Activated CD4-positive, alpha-beta T cell treated with anti-CD3 and anti-CD28 coated beads, Interleukin-10, Interleukin-2, amounts not matched to agents 100 ng/mL and 50 ng/mL, durations not matched to agents 16 hours and 8 hours (primary cell): Measurements from ENCODE around the gene FAM78B.

ENCODE experiments used
- DNase-seq: peaks from one replicate; pipeline ENCODE4 v3.0.0-alpha.2; 2020

Gene FAM78B

DNA sequence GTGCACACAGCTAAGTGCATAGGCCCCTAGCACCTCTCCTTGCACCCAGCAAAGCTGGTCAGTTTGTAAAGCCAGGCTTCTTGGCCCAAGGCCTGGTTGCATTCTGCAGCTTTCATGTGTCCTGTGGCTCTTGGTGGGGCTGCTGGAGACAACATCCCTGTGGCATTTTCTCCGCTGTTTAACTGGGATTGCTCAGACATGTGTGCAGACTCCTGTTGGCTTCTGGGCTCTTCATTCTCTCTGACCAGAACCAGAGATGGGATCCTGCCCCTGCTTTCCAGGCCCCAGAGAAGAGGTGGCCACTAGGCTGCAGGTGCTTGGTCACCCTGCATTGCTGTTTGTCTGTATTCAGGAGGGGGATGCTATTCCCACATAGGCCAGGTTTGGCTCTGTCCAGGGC, 50.8 kb downstream of the FAM78B start:
- DNase-seq = no peak

DNA sequence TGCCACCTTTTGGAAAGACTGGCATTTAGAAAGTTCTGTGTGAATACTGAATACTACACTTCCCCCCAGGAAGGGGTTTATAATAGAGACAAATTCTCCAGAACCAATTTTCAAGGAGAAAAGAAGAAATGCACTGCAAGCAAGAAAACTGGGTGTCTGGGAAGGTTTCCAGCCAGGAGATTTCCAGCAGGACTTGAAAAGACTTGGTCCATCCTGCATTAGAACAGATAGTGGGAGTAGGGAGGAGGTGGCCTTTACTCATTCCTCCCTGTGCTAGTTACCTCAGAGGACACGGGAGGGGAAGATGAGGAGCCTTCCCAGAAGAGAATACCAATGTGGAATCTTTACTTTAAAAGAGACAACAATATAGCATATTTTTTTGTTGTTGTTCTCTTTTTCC, 52.4 kb downstream of the FAM78B start:
- DNase-seq = no peak

DNA sequence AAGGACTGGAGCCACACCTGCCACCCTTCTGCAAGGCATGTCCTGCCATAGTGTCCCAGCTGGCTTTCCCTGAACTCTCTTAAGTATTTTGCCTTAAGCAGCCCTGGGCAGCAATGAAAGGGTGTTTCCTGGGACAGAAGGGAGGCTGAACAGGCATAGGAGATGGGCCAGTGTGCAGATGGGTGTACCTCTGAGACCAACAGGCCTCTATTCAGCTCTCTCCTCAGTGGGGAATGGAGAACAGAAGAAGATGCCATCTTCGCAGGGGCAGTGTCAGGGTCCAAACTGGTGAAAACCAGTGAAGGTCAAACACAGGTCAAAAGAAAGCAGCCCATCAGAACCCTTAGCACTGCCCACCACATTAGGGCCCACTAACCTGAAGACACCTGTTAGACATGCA, 53.2 kb downstream of the FAM78B start:
- DNase-seq = no peak

DNA sequence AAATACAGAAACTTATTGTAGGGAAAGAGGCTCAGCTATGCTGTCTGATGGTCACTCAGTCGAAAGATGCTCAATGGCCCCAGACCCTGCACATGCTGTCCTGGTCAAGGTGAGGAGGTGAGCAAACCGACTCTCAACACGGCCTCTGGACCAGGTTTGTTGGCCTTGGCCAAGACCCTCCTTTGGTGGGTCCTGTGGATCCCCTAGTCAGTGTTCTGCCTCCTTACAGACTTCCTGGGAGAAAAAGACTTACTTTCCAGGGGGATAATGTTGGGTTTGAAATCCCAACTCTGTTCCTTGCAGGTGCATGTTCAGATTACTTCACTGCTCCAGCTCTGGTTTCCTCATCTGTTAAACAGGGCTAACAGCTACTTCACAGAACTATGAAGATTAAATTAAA, 53.8 kb downstream of the FAM78B start:
- no peak for DNase-seq

DNA sequence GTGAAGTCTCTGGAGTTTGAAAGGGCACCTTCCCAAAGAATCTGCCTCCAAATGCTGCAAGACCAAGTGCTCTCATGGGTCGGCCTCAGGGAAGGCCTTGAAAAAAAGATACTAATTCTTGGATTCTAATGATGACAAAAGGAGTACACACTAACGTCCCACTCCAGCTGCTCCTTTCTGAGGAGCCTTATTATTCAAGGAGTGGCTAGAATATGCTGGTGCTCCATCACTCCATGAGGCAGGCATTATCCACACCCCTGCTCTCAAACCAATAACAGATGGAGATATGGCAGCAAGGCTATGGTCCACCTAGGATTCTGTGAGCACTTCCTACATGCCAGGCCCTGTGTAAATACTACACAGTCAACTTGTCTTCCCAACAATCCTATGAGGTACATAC, 54.4 kb downstream of the FAM78B start:
- DNase-seq = no peak

DNA sequence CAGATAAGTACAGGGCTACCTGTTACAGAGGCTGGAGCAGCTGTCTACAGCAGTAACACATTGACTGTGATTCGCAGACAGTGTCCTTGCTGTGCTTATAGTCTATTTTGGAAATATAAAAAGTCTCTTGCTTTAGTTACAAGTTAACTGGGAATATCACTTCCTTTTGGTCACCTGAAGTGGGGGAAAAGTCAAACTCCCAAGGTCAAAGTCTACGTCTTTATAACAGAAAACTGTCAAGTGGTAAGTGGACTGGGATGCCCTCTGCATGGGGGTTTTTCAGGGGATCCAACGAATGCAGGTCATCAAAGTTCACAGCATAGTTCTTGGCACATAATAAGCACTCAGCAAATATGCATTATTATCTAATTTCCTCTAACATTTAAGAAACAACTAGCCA, 55.4 kb downstream of the FAM78B start:
- DNase-seq = no peak

DNA sequence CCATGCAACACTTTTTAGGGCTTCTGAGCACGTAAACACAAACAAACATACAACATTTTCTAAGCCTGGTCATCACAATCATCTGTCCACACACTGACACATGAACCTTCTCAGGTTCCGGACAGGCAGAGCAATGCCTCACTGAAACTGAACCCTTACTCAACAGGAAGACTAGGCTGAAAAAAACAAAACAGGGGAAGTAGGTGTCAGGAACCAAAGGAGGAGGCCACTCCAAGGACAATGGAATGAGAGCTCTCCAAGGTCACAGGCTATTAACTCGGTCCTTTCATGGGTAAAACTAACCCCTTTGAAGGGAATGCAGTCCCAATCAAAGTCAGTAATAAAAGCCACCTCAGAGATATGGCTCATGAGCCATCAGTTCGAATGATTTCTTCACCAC, 76.6 kb downstream of the FAM78B start:
- DNase-seq = no peak

DNA sequence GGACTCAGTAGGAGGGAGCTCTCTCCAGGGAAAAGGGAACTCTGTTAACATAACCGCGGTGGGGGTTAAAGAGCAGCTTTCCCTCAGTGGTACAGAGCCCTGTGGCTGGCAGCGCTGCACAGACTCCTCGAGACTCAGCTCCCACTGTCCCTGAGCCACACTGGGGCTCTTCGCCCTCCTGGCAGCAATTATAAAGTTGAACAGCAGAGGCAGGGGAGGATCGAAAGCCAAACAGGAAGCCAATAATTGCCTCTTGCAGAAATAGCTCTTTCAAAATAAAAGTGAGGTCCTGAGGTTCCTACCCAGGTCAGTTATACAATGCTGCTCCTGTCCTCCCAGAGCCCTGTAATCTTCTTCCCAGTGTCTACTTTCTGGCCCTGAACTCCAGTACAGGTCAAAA, 77.0 kb downstream of the FAM78B start:
- DNase-seq = peak; percentile 11

DNA sequence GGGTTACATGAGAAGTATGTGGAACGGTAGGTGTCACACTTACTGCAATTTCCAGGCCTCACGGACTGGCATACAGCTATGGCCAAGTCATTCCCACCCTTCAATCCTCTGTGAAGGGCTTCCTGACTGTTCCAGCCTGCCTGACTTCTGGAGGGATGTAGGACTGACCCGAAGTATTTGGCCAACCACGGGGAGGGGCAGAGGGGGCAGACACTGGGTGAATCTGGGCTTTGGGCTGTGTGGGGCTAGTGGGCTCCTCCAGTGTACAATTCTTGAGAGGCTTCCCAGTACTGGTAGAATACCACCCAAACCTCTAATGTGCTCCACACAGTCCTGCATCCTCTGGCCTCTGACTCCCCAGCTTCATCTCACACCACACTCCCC, 78.2 kb downstream of the FAM78B start:
- no peak for DNase-seq

DNA sequence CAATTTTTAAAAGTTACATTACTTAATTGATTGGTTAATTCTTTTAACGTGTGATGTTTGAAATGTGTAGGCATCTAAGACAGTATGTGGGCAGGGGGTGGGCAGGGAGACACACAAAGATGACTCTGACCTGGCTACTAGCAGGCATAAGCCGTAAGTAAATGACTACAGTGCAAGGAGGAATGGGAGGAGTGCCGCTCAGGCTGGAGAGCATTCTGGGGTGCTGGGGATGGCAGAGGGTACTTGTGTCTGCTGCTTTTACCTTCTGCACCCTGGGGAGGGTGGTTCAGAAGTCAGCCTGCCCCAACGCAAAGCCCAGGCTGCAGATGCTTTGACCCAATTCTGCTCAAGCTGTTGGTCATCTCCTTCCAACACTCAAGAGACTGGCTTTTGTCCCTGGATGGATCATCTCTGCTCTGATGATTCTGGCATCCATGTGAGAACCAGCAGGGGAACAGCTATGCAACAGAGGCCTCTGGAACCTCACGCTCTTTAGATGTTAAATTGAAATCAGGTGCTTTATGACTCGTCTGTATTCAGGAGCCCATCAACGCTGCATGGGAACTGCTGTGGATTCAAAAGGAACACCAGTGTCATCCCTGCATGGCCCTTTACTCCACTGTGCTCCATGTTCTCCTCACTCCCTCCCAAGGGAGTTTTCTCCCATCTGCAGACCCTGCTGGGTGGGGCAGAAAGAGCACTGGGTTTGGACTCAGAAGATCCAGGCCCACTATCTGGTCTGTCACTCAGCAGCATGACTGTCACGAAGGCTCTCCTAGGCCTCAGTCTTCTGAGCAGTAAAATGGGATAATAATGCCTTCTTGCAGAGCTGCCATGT, 78.8 kb downstream of the FAM78B start:
- DNase-seq = no peak

DNA sequence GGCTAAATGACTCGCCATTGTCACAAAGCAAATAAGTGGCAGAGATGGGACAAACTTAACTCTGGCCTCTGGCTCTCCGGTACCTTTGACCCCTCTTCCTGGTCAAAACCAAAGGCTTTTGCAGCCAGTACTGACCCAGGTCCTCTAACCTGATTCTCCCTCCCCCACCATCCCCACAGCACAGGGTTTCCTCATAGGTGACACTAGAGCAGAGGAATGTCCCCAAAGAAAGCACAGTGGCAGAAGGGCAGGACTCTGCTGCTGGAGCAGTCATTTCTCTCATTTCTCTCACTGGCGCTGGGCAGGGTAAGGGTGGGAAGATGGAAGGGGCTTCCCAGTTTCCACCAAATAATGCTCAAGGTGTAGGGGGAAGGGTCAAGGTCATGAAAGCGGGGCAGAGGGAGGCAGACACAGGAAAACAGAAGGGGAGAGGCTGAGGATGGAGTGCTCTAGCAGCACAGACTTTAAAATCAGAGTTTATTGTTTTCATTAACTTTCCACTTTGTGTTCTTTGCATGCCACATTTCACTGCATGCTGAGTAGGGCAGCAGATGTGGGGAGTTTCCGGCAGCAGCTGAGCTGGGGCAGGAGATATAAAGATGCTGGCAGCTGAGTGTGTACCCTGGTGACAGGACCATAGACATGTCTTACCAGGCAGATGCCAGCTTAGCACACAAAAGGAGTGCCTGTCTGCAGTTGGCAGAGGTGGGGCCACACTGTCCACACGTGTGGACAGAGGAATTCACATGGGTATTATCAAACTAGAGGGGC, 80.5 kb downstream of the FAM78B start:
- DNase-seq = no peak

DNA sequence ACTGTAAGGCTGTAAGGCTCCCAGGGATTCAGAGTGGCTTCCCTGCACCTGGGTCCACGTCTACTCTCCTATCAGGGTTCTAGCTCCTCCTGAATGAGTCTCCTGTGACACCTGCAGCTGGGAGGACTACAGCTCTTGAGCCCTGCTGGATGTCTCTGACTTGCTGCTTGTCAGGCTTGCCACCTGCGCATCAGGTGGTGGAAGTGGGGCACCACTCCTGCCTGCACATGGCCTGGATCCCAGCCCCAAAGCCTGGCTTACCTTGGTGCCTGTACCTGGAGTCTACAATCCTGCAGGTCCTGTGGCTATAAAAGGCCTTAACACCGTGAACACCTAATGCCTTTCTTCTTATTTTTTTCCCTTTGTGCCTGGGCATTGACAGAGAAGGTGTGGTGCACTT, 82.2 kb downstream of the FAM78B start:
- DNase-seq = no peak

DNA sequence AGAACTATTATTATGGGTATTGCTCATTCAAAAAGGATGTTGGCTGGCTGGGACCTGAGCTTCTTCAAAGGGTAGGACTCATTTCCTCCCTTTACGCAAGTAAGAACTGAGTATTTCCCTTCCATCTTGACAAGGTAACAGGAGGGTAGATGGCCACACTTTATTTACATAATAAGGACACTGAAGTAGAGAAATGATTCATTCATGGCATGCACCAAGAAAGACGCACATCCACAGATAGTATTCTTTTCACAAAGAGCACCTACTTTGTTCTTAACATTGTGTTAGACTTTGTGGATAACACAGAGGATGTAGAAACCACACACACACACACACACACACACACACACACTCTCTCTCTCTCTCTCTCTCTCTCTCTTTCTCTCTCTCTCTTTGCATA, 82.9 kb downstream of the FAM78B start:
- peak; percentile 78 for DNase-seq

DNA sequence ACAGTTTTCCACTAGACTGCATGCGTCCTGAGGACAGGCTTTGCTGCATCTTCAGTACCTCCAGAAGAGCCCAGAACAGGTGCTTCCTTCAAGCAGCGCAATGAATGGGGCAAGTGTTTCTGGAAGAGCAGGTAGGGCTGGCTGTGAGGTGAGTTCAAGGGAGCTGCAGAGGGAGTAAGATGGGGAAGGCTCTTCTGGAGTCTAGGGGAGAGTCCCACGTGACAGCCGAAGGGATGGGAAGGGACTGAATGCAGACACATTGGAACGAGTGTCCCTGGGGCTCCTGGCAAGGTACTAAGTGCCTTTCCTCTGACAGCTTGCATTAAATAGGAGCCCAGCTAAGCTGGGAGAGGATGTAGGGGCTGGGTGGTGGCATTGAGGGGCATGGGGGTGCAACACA, 84.2 kb downstream of the FAM78B start:
- DNase-seq = no peak

DNA sequence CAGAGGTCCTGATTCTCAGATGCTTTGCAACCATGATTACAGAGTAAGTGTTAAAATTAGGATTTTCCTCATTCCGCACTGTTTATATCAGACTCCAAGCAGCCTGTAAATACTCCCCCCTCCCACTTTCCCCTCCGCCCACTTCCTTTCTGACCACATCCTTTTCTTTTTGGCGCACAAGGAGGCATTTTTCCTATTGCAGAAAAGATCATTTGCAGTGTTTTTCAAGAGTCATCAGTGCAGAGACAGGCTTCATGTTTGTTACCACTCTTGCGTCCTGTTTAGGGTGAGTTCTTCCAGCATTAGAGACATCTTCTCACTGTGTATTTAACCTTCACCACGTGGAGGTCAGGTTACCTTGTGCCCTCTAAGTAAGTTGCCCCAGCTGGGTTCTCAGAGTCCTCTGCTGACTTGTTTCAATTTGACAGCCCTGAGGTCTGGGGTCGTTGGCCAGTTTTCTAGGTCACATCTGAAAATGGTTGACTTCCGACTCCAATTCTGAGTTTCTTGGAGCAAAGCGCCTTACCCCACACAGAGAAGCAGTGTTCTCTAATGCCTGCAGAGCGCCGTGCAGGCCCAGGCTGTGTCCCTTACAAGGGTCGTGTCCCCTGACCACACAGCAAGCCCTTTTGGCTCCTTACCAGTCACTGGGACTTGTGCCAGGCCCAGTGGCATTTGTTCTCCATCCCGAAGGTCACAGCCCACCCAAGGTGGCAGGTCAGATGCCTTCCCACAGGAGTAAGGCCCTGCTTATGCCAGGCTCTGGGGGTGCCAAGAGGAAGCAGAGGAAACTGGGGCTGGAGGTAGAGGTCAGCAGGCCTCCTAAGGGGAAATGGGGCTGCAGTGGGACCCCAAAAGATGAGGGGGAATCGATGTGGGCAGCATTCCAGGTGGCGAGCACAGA, 85.6 kb downstream of the FAM78B start:
- DNase-seq = peak; percentile 14

DNA sequence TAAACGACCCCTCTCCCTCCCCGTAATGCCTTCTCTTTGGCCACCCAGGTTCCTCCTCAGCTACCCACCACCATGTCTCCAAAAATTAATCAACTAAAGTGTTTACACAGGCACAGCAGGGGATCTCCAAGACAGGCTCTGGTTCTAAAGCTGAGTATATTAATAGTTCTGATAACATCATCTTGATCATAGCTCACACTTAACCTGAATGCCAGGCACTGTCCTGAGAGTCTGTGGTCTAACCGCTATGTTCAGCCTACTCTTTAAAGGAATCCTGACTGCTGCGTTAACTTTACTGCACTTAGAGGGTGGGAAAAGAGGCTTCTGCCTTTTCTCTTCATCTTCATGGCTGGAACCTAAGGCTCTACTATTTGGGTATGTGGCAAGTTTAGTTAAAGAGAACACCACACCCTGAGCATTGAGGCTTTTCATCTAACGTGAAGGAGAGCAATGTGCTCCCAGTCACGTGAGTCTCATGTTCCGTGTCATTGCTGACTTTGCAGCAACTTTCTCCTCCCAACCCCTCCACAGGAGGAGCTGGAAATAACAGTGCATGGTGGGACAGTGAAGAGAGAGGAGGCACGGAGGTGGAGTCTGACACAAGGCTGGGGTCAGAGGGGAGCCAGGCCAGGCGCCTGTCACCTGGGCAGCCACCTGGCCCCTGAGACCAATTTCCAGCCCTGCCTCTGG, 86.4 kb downstream of the FAM78B start:
- DNase-seq = peak; percentile 13

DNA sequence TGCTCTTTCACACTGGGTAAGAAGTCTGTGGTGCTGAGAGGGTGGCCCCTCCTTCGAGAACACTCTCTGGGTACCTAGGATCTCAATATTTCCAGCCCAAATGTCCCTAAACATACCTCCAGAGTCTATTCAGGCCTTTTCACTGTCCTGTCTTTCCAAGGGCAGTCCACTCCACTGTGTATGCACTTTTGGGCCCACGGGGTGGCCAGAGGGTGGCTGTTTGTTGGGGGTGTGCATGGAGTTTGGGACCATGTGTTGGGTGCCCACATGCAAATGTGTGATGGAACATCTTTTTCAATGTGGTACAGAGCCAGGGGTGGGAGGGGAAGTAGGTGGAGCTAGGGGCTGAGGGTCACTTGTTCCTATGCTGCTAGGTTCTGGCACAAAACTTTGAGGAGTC, 87.5 kb downstream of the FAM78B start:
- no peak for DNase-seq

DNA sequence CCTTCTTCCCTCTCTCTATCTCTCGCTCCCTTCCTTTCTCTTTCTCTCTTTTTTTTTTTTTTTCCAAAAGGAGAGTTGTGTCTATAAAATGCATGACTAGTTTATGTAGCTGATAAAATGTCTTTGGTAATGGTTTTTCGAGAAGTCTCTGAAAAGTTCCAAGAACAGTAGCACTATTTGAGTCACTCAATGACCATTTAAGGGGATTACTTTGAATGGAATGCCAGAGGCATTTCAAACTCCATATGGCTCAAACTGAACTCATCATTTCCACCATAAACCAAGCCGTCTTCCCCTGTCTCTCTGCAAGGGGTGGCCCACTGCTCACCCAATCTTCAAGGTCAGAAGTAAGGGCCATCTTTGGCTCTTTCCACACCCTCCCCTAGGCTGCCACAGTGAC, 93.3 kb downstream of the FAM78B start:
- no peak for DNase-seq

DNA sequence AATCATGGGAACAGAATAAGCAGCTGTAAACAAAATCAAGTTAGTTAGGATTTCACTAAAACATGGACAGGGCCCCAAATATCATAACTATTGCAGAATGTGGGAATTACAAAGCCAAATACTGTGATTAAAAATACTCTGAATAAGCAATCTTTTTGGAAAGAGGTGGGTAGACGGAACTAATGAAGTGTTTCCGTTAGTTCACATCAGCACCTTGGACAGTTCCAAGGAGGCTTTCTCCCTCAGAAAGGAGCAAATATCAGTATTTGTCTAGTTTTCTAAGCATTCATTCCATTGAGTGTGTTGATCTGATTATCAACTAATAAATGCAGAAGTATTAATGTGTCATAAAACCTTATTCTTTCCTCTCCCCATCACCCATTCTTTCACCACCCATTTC, 97.4 kb downstream of the FAM78B start:
- no peak for DNase-seq

DNA sequence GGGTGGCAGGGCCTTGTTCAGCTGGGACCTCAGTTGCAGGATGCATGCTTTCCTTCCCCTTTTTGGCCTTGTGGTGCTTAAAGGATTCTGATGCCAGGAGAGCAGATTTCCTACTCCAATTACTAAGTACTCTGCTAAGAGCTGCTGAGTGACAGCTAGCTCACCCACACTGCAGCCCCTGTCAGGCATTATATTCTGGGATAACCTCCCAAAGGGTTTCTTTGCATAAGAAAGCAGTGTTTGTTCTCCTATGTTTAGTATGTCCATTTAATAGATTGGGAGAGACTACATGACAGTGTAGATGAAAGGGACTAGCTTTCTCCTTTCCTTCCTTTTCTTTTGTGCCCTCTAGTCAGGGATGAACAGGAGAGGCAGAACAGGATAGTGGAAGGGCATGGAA, 100.7 kb downstream of the FAM78B start:
- no peak for DNase-seq

DNA sequence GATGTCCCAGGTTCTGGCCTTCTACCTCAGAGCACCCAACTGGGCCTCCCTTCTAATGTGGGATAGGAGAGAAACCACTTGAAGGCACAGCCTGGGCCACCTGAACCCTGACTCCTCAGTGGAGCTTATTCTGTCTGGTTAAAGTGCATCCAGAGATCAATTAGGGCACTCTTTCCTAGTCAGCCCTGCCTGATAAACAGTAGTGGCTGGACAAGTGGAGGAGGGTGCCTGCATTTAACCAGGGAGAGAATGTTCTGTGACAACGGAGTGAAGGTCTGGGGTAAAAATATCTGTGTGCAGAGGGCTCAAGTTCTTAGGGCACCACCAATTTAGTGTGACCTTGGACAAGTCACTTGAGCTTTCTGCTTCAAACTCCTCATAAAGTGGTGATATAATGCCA, 101.8 kb downstream of the FAM78B start:
- no peak for DNase-seq

DNA sequence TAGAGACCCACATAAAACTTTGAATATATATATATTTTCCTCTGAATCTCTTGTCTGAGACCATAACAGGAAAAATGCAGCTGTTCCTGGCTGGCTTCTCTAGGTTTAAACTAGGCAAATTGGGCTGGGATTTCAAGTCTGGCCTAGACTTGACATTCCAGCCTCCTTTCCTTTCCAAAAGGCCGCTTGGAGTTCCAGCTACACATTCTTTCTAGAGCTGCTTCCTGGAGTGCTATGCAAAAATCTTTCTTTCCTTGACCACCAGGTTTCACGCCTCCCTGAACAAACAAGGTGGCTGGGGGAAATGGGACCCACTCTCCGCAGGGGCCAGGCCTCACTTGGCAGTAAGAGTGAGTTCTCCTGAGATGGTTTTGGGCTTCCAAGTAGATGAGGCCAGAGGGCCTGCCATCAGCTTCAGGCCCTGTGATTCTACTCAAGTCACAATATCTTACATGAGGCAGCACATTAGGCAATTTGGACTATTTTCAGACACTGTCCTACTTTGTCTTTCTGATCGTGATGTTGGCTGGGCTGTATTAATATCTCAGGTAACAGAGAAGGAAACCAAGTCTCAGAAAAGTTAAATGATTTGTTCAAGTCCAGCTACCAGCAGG, 102.4 kb downstream of the FAM78B start:
- DNase-seq = no peak
